PC-3 (cell line): ENCODE results near the gene SHLD1. TPM values are rescaled to one million over a fixed set of nuclear protein-coding genes. Genes with fewer than 3 reads are reported as not detected.
"Not testable (repeated sequence)": the region's sequence is repeated elsewhere in the genome, so short reads cannot be mapped to it uniquely, and the experiment has no call there.

Experiments used
- ATAC-seq: fragments of 200-7000 bp; cut with Tn5 transposase; 2 replicates; pipeline ENCODE4 v1.9.1; 2020; ENCODE audit warnings: mild to moderate bottlenecking, moderate library complexity
- BruUV-seq: library from RNA; stranded (reverse); fragments of 400-500 nt; replicated peaks from 2 replicates; lab custom pipeline; 2021; lab: Mats Ljungman, UMichigan
- CTCF ChIA-PET: fragments of 300-600 bp; sonication (Branson Sonifier 250); formaldehyde crosslinking; loops from one replicate; lab custom pipeline; 2022; ENCODE audit warnings: antibody characterized with exemption; lab: Charles Lee
- POLR2A ChIA-PET: fragments of 300-600 bp; sonication (Branson Sonifier 250); formaldehyde crosslinking; loops from one replicate; lab custom pipeline; 2022; ENCODE audit warnings: antibody characterized with exemption; ENCODE audit not compliant: unreplicated experiment; lab: Charles Lee
- DNase-seq: peaks from one replicate; pipeline ENCODE4 v3.0.0-alpha.2; 2015
- H2AFZ ChIP-seq: fragments of 300-600 bp; sonication (generic); 2 replicates; pipeline ENCODE4 v1.6.0; 2016; ENCODE audit warnings: antibody characterized with exemption, low read length
- H3F3A ChIP-seq: fragments of 300-600 bp; sonication (generic); one replicate; pipeline ENCODE4 v1.6.0; 2017; ENCODE audit warnings: antibody characterized with exemption, low read length, control low read depth, mild to moderate bottlenecking; ENCODE audit not compliant: unreplicated experiment
- H3K27ac ChIP-seq: fragments of 300-600 bp; sonication (generic); 2 replicates; pipeline ENCODE4 v1.5.1; 2016; ENCODE audit warnings: mild to moderate bottlenecking, low read length
- H3K27me3 ChIP-seq: fragments of 300-600 bp; sonication (generic); 2 replicates; pipeline ENCODE4 v1.6.1; 2016; ENCODE audit warnings: low read length, mixed read lengths
- H3K36me3 ChIP-seq: fragments of 300-600 bp; sonication (generic); 2 replicates; pipeline ENCODE4 v1.6.1; 2016; ENCODE audit warnings: low read depth, mixed run types, low read length, mixed read lengths
- H3K4me1 ChIP-seq: fragments of 300-600 bp; sonication (generic); 2 replicates; pipeline ENCODE4 v1.5.1; 2016; ENCODE audit warnings: low read length; ENCODE audit not compliant: insufficient read depth
- H3K4me2 ChIP-seq: fragments of 300-600 bp; sonication (generic); 2 replicates; pipeline ENCODE4 v1.6.0; 2016; ENCODE audit warnings: low read length
- H3K4me3 ChIP-seq: fragments of 300-600 bp; sonication (generic); 2 replicates; pipeline ENCODE4 v1.5.1; 2016; ENCODE audit warnings: mild to moderate bottlenecking, low read length, mixed read lengths
- H3K79me2 ChIP-seq: fragments of 300-600 bp; sonication (generic); 2 replicates; pipeline ENCODE4 v1.6.1; 2017; ENCODE audit warnings: low read length, mixed read lengths
- H3K9ac ChIP-seq: fragments of 300-600 bp; sonication (generic); 2 replicates; pipeline ENCODE4 v1.6.0; 2016; ENCODE audit warnings: mild to moderate bottlenecking, low read length
- H3K9me2 ChIP-seq: fragments of 300-600 bp; sonication (generic); replicated peaks from 2 replicates; pipeline ENCODE4 v1.6.1; 2016; ENCODE audit warnings: mixed run types, low read length, mixed read lengths
- H3K9me3 ChIP-seq: fragments of 300-600 bp; sonication (generic); 2 replicates; pipeline ENCODE4 v1.6.1; 2016; ENCODE audit warnings: low read length, mixed read lengths
- H4K20me1 ChIP-seq: fragments of 300-600 bp; sonication (generic); 2 replicates; pipeline ENCODE4 v1.6.1; 2016; ENCODE audit warnings: low read length, mixed read lengths
- CTCF ChIP-seq: fragments of 300-600 bp; sonication (generic); conservative IDR thresholded peaks from 2 replicates; pipeline ENCODE4 v1.5.1; 2017; ENCODE audit warnings: antibody characterized with exemption, low read depth, mild to moderate bottlenecking, low read length
- EZH2 ChIP-seq: fragments of 300-600 bp; sonication (generic); IDR thresholded peaks from one replicate; pipeline ENCODE4 v1.6.1; 2017; ENCODE audit warnings: antibody characterized with exemption, mild to moderate bottlenecking, low read length; ENCODE audit not compliant: unreplicated experiment
- EZH2phosphoT487 ChIP-seq: fragments of 300-600 bp; sonication (generic); IDR thresholded peaks from 2 replicates; pipeline ENCODE4 v1.6.1; 2018; ENCODE audit warnings: mild to moderate bottlenecking, antibody characterized with exemption, low read length, borderline replicate concordance
- intact Hi-C: fragments of 100-400 bp; cut with micrococcal nuclease; formaldehyde crosslinking; loops from 2 replicates; pipeline ENCODE4 v1.9.0; 2023
- total RNA-seq: library from RNA; depleted of rRNA; stranded (reverse); fragments of >200 nt; gene quantifications from 2 replicates; pipeline ENCODE4 v1.2.3, GENCODE V29; 2014

Gene SHLD1
- total RNA-seq, 1 experiment from 2014 or later, result 3.4 TPM

GRCh38 chr20:5779071-5779900, 29.1 kb downstream of the SHLD1 start:
- peak; percentile 74 for ATAC-seq
- POLR2A ChIA-PET, result interaction anchor here (0.6 kb wide), 1 partner anchor 171 kb away, joined by 14 read pairs; the partner anchor contains the start of genes MCM8 and TRMT6

GRCh38 chr20:5780846-5781217, 30.6 kb downstream of the SHLD1 start:
- no peaks in the 10 kb centered on the region for H3K9me2 ChIP-seq
- H3K4me1 ChIP-seq, result peaks cover 43% of the 10 kb centered on the region
- no peaks in the 10 kb centered on the region for H3K36me3 ChIP-seq
- TF ChIP-seq EZH2phosphoT487, result no peak
- TF ChIP-seq EZH2, result no peak
- TF ChIP-seq CTCF, result no peak
- H3F3A ChIP-seq, result no peaks in the 10 kb centered on the region
- peak overlapping the region; percentile 47 for H3K27ac ChIP-seq
- peak; percentile 23; the same call in 1 of the 2 replicates for ATAC-seq
- no peak overlapping the region for H3K4me3 ChIP-seq
- H2AFZ ChIP-seq, result no peak overlapping the region
- intact Hi-C loops, result no loop called here
- H4K20me1 ChIP-seq, result no peaks in the 10 kb centered on the region
- H3K9ac ChIP-seq, result no peak overlapping the region
- ChIA-PET CTCF (no interaction called here), POLR2A (no interaction called here)
- no TSS peak for BruUV-seq
- peak; percentile 52 for DNase-seq
- no peaks in the 10 kb centered on the region for H3K9me3 ChIP-seq
- H3K4me2 ChIP-seq, result no peak overlapping the region
- no peaks in the 10 kb centered on the region for H3K27me3 ChIP-seq
- no peaks in the 10 kb centered on the region for H3K79me2 ChIP-seq

More at GRCh38 chr20:5779071-5779900, 29.1 kb downstream of the SHLD1 start:
- no TSS peak for BruUV-seq
- no peak overlapping the region for H3K4me3 ChIP-seq
- no peaks in the 10 kb centered on the region for H3K9me2 ChIP-seq
- no peak overlapping the region for H3K4me2 ChIP-seq
- H2AFZ ChIP-seq, result no peak overlapping the region
- TF ChIP-seq CTCF, result no peak
- no peak for TF ChIP-seq EZH2phosphoT487
- TF ChIP-seq EZH2, result no peak
- peak overlapping the region; percentile 30 for H3K27ac ChIP-seq
- H4K20me1 ChIP-seq, result no peaks in the 10 kb centered on the region
- H3K4me1 ChIP-seq, result peaks cover 30% of the 10 kb centered on the region
- DNase-seq, result peak; percentile 85
- H3K9ac ChIP-seq, result no peak overlapping the region
- no peaks in the 10 kb centered on the region for H3F3A ChIP-seq
- H3K27me3 ChIP-seq, result no peaks in the 10 kb centered on the region
- H3K79me2 ChIP-seq, result no peaks in the 10 kb centered on the region
- H3K36me3 ChIP-seq, result no peaks in the 10 kb centered on the region
- intact Hi-C loops, result no loop called here
- H3K9me3 ChIP-seq, result no peaks in the 10 kb centered on the region
- CTCF ChIA-PET, result no interaction called here

GRCh38 chr20:5781367-5781766, 31.2 kb downstream of the SHLD1 start:
- H3K9ac ChIP-seq, H2AFZ ChIP-seq, H3F3A ChIP-seq, CTCF ChIA-PET, H3K79me2 ChIP-seq, H3K4me2 ChIP-seq, ATAC-seq, intact Hi-C loops, H3K27me3 ChIP-seq, H3K4me3 ChIP-seq, DNase-seq, H3K9me3 ChIP-seq, H3K36me3 ChIP-seq, POLR2A ChIA-PET, H4K20me1 ChIP-seq, BruUV-seq, H3K9me2 ChIP-seq: not testable (repeated sequence)
- Histone ChIP-seq H3K4me1 (peaks cover 45% of the 10 kb centered on the region), H3K27ac (peak overlapping the region; percentile 32)
